HG03558 (cell line): ENCODE results near the gene MRPL51.
"Not testable (repeated sequence)": the region's sequence is repeated elsewhere in the genome, so short reads cannot be mapped to it uniquely, and the experiment has no call there.

Experiments used
- ATAC-seq: cut with Tn5 transposase; IDR thresholded peaks from one replicate; pipeline ENCODE4 v1.9.1; 2021; ENCODE audit warnings: moderate number of reproducible peaks; ENCODE audit not compliant: unreplicated experiment; ENCODE audit errors: extremely low read depth

MRPL51 gene

GRCh38 chr12:6492838-6493496, at the start of gene MRPL51:
TSS of gene MRPL51 (minus strand) at chr12:6493262. CDS start at chr12:6493136, 126 bp downstream.
- no peak for ATAC-seq

DNA sequence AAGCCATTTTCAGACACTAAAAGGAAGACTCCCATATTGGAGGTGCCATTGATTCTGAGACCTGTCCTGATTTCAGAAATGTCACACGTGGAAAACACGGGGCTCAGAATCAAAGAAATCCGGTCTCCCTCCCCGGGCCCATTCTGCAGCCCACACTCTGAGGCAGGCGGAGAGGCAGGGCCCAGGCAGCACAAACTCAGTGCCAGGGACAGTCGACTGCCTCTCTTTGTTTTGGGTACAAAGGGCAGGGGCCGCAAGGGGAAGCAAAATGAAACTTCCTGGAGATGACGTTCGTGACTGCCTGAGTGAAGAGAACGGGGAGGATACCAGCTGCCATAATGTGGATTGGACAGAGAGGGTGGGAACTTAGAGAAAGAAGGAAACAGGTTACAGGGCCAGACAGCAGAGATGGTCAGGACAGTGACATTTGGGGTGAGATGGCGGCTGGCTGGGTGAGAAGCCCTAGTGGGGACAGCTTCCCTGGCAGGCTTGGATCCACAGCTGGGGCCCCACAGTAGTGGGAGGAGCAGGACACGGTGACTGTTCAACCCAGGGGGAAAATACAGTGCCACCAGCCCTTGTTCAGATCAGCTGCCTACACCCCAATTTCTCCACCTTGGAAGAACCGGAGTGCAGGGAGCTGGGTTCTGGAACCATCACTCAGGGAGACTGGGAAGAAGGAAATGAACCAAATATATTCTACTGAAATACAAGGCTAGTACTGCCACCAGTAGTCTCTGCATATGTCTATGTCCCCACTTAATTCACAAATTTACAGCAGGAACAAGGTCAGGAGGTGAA, 49.3 kb upstream of the MRPL51 start:
- no peak for ATAC-seq

DNA sequence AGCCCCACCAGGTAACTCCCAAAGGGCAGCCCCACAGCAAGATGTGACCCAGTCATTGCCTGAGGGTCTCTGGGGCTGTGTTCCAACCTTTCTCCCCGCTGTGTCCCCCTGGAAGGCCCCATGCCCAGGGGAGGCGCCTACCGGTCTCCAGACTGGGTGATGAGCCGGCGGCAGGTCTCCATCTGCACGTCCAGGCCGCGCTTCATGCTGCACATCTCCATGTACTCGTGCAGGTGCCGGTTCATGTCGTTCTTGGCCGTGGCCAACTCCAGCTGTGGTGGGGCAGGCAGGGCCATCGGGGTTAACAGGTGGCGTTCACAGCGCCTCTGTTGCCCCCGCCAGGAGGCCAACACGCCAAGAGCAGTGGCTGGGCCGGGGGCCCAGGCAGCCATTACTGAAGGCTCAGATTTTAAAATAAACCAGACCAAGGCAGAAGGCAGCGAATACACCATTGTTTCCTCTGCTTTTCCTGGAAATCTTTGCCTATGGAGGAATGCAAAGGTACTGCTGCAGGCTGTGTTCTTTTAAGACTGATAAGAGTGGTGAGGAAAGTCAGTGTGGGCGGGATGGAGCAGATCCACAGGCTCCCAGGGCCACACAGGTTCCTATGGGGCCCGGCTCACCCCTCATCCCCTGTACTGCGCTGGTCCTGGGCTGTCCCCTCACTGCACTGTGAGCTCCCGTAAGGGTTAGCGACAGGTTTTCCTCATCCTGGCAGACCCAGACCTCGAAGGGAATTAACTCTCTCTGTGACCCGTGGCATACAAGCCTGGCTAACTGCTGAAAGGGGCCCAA, 48.5 kb upstream of the MRPL51 start:
- ATAC-seq: no peak

DNA sequence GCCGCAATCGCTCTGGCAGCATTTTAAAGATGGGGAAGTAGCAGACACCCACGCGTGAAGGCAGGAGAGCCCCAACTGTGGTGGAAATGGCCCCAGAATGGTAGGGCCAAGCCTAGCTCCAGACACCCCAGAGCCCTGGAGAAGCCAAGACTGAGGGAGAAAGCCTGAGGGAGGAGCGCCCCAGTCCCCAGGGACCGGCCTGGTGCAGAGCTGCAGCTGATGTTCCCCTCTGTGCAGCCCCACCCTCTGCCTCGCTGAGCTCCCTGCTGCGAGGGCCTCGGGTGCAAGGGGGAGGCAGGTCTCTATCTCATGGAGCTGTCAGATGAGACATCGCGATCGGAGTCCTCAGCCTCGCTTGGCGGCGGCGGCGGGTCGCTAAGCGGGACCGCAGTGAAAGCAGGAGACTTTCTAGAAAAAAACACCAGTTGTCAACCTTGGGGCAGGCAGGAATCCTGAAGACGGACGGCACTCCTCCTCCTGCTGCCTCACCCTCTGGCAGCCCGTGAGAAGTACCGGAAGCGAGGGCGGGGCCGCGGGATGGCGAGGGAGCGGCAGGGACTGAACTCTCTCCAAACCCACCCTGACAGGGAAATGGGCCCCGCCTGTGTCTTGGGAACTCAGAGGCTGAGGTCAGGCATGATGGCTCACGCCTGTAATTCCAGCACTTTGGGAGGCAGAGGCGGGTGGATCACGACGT, 47.3 kb upstream of the MRPL51 start:
- no peak for ATAC-seq

- ATAC-seq: no peak
Observed at GRCh38 chr12:6539707-6540134, 46.7 kb upstream of the MRPL51 start.

DNA sequence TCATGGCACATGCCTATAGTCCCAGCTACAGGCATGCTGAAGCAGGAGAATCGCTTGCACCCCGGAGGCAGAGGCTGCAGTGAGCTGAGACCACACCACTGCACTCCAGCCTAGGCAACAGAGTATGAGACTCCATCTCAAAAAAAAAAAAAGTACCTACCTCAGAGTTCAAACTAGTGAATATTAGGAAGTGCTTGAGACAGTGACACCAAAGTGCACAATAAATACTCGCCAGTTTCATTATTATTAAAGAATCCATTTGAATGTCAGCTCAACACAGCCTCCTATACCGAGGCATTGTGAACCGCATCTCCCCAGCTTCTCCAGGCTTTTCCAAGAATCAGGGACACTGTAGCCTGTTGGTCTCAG, 46.2 kb upstream of the MRPL51 start:
- ATAC-seq: no peak

DNA sequence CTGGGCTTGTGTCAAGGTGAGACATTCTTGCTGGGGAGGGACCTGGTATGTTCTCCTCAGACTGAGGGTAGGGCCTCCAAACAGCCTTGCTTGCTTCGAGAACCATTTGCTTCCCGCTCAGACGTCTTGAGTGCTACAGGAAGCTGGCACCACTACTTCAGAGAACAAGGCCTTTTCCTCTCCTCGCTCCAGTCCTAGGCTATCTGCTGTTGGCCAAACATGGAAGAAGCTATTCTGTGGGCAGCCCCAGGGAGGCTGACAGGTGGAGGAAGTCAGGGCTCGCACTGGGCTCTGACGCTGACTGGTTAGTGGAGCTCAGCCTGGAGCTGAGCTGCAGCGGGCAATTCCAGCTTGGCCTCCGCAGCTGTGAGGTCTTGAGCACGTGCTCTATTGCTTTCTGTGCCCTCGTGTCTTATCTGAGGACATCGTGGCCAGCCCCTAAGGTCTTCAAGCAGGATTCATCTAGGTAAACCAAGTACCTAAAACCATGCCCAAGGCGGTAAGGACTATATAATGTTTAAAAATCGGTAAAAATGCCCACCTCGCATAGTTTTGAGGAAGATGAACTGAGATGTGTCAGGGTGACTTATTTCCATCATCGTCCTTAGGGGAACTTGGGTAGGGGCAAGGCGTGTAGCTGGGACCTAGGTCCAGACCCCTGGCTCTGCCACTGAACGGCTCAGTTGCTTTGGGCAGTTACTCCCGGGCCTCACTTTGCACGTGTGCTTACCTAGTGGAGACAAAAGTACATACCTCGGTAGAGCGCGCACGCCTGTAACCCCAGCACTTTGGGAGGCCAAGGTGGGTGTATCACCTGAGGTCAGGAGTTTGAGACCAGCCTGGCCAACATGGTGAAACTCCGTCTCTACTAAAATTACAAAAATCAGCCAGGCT, 45.6 kb upstream of the MRPL51 start:
- ATAC-seq: no peak

DNA sequence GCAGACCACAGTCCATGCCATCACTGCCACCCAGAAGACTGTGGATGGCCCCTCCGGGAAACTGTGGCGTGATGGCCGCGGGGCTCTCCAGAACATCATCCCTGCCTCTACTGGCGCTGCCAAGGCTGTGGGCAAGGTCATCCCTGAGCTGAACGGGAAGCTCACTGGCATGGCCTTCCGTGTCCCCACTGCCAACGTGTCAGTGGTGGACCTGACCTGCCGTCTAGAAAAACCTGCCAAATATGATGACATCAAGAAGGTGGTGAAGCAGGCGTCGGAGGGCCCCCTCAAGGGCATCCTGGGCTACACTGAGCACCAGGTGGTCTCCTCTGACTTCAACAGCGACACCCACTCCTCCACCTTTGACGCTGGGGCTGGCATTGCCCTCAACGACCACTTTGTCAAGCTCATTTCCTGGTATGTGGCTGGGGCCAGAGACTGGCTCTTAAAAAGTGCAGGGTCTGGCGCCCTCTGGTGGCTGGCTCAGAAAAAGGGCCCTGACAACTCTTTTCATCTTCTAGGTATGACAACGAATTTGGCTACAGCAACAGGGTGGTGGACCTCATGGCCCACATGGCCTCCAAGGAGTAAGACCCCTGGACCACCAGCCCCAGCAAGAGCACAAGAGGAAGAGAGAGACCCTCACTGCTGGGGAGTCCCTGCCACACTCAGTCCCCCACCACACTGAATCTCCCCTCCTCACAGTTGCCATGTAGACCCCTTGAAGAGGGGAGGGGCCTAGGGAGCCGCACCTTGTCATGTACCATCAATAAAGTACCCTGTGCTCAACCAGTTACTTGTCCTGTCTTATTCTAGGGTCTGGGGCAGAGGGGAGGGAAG, 44.7 kb upstream of the MRPL51 start:
- ATAC-seq: not testable (repeated sequence)

DNA sequence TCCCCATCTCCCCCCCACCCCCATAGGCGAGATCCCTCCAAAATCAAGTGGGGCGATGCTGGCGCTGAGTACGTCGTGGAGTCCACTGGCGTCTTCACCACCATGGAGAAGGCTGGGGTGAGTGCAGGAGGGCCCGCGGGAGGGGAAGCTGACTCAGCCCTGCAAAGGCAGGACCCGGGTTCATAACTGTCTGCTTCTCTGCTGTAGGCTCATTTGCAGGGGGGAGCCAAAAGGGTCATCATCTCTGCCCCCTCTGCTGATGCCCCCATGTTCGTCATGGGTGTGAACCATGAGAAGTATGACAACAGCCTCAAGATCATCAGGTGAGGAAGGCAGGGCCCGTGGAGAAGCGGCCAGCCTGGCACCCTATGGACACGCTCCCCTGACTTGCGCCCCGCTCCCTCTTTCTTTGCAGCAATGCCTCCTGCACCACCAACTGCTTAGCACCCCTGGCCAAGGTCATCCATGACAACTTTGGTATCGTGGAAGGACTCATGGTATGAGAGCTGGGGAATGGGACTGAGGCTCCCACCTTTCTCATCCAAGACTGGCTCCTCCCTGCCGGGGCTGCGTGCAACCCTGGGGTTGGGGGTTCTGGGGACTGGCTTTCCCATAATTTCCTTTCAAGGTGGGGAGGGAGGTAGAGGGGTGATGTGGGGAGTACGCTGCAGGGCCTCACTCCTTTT, 44.0 kb upstream of the MRPL51 start:
- no peak for ATAC-seq

GRCh38 chr12:6535960-6536847, 43.1 kb upstream of the MRPL51 start:
- ATAC-seq: no peak

DNA sequence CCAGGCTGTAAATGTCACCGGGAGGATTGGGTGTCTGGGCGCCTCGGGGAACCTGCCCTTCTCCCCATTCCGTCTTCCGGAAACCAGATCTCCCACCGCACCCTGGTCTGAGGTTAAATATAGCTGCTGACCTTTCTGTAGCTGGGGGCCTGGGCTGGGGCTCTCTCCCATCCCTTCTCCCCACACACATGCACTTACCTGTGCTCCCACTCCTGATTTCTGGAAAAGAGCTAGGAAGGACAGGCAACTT, 42.6 kb upstream of the MRPL51 start:
- ATAC-seq: no peak

DNA sequence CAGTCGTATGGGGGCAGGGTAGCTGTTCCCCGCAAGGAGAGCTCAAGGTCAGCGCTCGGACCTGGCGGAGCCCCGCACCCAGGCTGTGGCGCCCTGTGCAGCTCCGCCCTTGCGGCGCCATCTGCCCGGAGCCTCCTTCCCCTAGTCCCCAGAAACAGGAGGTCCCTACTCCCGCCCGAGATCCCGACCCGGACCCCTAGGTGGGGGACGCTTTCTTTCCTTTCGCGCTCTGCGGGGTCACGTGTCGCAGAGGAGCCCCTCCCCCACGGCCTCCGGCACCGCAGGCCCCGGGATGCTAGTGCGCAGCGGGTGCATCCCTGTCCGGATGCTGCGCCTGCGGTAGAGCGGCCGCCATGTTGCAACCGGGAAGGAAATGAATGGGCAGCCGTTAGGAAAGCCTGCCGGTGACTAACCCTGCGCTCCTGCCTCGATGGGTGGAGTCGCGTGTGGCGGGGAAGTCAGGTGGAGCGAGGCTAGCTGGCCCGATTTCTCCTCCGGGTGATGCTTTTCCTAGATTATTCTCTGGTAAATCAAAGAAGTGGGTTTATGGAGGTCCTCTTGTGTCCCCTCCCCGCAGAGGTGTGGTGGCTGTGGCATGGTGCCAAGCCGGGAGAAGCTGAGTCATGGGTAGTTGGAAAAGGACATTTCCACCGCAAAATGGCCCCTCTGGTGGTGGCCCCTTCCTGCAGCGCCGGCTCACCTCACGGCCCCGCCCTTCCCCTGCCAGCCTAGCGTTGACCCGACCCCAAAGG, 42.1 kb upstream of the MRPL51 start:
- ATAC-seq: no peak

DNA sequence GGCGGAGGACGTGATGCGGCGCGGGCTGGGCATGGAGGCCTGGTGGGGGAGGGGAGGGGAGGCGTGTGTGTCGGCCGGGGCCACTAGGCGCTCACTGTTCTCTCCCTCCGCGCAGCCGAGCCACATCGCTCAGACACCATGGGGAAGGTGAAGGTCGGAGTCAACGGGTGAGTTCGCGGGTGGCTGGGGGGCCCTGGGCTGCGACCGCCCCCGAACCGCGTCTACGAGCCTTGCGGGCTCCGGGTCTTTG, 41.6 kb upstream of the MRPL51 start:
- no peak for ATAC-seq

- peak; percentile 31 for ATAC-seq
Observed at GRCh38 chr12:6533923-6534694, 41.0 kb upstream of the MRPL51 start, which contains the start of gene GAPDH. TSS of gene GAPDH (plus strand) at chr12:6534517. CDS start at chr12:6534833, 316 bp downstream.

GRCh38 chr12:6533653-6533922, 40.5 kb upstream of the MRPL51 start:
- no peak for ATAC-seq

DNA sequence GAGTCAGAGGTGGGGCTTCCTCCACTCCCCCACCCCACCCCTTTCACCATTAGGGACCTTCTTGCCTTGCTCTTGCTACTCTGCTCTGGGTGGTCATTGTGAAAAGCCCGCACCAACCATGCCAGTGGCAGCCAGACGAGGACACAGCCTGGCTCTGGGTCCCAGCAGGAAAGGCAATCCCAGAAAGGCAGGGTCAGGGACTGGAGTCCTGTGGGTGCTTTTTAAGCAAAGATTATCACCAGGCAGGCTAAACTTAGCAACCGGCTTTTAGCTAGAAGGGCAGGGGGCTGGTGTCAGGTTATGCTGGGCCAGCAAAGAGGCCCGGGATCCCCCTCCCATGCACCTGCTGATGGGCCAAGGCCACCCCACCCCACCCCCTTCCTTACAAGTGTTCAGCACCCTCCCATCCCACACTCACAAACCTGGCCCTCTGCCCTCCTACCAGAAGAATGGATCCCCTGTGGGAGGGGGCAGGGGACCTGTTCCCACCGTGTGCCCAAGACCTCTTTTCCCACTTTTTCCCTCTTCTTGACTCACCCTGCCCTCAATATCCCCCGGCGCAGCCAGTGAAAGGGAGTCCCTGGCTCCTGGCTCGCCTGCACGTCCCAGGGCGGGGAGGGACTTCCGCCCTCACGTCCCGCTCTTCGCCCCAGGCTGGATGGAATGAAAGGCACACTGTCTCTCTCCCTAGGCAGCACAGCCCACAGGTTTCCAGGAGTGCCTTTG, 40.0 kb upstream of the MRPL51 start:
- ATAC-seq: no peak
